ENCODE data around the gene TEKT4. TPM values are rescaled to one million over a fixed set of nuclear protein-coding genes. Genes with fewer than 3 reads are reported as not detected.

The TEKT4 gene
- total RNA-seq, 1 experiment from 2014 or later, result not detected

GRCh38 chr2:94879314-94879981, 8.2 kb downstream of the TEKT4 start:
- Histone ChIP-seq H3K27me3 (ENCODE audit: low read length) (peaks cover 5% of the 10 kb centered on the region; the same call in 1 of the 2 replicates), H3K4me3 (ENCODE audit: low read length) (no peak overlapping the region), H3K36me3 (ENCODE audit: low read depth, low read length) (no peaks in the 10 kb centered on the region), H3F3A (ENCODE audit: low read length, unreplicated experiment) (no peaks in the 10 kb centered on the region), H4K20me1 (ENCODE audit: low read length) (no peaks in the 10 kb centered on the region), H3K9me3 (ENCODE audit: low read length) (no peaks in the 10 kb centered on the region), H3K9me2 (replicated peaks; ENCODE audit: low read length) (no peaks in the 10 kb centered on the region), H3K4me2 (ENCODE audit: low read length) (no peak overlapping the region), H3K4me1 (ENCODE audit: insufficient read depth, low read length) (no peaks in the 10 kb centered on the region), H3K79me2 (ENCODE audit: low read length) (no peaks in the 10 kb centered on the region), H3K27ac (ENCODE audit: low read length) (no peak overlapping the region), H3K9ac (ENCODE audit: low read length) (no peak overlapping the region), H2AFZ (ENCODE audit: low read length) (no peak overlapping the region)
- POLR2A ChIA-PET (ENCODE audit: unreplicated experiment), result no interaction called here
- TF ChIP-seq EZH2phosphoT487 (IDR thresholded peaks at IDR 0.05; ENCODE audit: borderline replicate concordance, low read length), result no peak
- no peak for TF ChIP-seq EZH2 (IDR thresholded peaks at IDR 0.05; ENCODE audit: low read length, unreplicated experiment)
- TF ChIP-seq, protein P1, sequence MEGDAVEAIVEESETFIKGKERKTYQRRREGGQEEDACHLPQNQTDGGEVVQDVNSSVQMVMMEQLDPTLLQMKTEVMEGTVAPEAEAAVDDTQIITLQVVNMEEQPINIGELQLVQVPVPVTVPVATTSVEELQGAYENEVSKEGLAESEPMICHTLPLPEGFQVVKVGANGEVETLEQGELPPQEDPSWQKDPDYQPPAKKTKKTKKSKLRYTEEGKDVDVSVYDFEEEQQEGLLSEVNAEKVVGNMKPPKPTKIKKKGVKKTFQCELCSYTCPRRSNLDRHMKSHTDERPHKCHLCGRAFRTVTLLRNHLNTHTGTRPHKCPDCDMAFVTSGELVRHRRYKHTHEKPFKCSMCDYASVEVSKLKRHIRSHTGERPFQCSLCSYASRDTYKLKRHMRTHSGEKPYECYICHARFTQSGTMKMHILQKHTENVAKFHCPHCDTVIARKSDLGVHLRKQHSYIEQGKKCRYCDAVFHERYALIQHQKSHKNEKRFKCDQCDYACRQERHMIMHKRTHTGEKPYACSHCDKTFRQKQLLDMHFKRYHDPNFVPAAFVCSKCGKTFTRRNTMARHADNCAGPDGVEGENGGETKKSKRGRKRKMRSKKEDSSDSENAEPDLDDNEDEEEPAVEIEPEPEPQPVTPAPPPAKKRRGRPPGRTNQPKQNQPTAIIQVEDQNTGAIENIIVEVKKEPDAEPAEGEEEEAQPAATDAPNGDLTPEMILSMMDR (conservative IDR thresholded peaks at IDR 0.05; ENCODE audit: low read depth, low read length), result no peak
- no TSS peak for BruUV-seq (replicated peaks)
- intact Hi-C loops (cut with micrococcal nuclease), result no loop called here
- DNase-seq (no peak), ATAC-seq (no peak)
- CTCF ChIA-PET, result interaction anchor here (0.6 kb wide), 1 partner anchor 517 kb away, joined by 3 read pairs; no protein-coding TSS in a partner anchor

DNA sequence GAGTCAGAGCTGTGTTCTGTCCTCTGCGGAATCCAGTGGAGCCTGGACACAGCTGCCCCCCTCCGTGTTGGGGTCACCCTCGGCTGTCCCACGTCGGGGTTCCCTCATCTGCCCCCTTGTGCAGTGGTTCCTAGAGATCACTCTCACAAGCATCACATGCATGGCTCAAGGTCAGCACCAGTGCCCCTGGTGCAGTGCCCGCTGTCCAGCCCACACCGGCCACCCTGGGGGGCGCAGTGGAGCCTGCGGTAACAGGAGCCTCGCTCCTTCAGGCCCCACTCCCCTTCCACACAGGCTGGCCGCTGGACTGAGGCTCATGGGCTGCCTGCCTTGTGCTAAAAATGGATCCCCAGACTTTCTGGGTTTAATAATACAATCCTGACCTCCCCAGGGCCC, 8.8 kb downstream of the TEKT4 start:
- CTCF ChIA-PET, result no interaction called here
- H3K4me2 ChIP-seq (ENCODE audit: low read length), result no peak overlapping the region

More for the DNA sequence above, 8.8 kb downstream of the TEKT4 start:
- no peaks in the 10 kb centered on the region for H3K9me2 ChIP-seq (replicated peaks; ENCODE audit: low read length)
- no peaks in the 10 kb centered on the region for H3F3A ChIP-seq (ENCODE audit: low read length, unreplicated experiment)
- no peak overlapping the region for H3K4me3 ChIP-seq (ENCODE audit: low read length)
- no peaks in the 10 kb centered on the region for H3K79me2 ChIP-seq (ENCODE audit: low read length)
- no peaks in the 10 kb centered on the region for H4K20me1 ChIP-seq (ENCODE audit: low read length)
- H3K36me3 ChIP-seq (ENCODE audit: low read depth, low read length), result no peaks in the 10 kb centered on the region
- no peak overlapping the region for H3K9ac ChIP-seq (ENCODE audit: low read length)
- no peak overlapping the region for H3K27ac ChIP-seq (ENCODE audit: low read length)
- H3K27me3 ChIP-seq (ENCODE audit: low read length), result peaks cover 8% of the 10 kb centered on the region; the same call in 1 of the 2 replicates
- BruUV-seq (replicated peaks), result no TSS peak
- no peaks in the 10 kb centered on the region for H3K4me1 ChIP-seq (ENCODE audit: insufficient read depth, low read length)
- ATAC-seq, result no peak
- no peak for DNase-seq
- TF ChIP-seq, protein P1 (conservative IDR thresholded peaks at IDR 0.05; ENCODE audit: low read depth, low read length), result no peak
- TF ChIP-seq EZH2 (IDR thresholded peaks at IDR 0.05; ENCODE audit: low read length, unreplicated experiment) (no peak), EZH2phosphoT487 (IDR thresholded peaks at IDR 0.05; ENCODE audit: borderline replicate concordance, low read length) (no peak)
- H2AFZ ChIP-seq (ENCODE audit: low read length), result no peak overlapping the region
- H3K9me3 ChIP-seq (ENCODE audit: low read length), result no peaks in the 10 kb centered on the region
- POLR2A ChIA-PET (ENCODE audit: unreplicated experiment), result interaction anchor here (0.7 kb wide), 1 partner anchor 136 kb away, joined by 3 read pairs; no protein-coding TSS in a partner anchor
- intact Hi-C loops (cut with micrococcal nuclease), result no loop called here
